ENCODE data around the gene KLHL42. TPM values are rescaled to one million over a fixed set of nuclear protein-coding genes. Genes with fewer than 3 reads are reported as not detected.

KLHL42 gene
- total RNA-seq, 2 donors from 2014 or later, result 17.8 to 21.6 TPM

DNA sequence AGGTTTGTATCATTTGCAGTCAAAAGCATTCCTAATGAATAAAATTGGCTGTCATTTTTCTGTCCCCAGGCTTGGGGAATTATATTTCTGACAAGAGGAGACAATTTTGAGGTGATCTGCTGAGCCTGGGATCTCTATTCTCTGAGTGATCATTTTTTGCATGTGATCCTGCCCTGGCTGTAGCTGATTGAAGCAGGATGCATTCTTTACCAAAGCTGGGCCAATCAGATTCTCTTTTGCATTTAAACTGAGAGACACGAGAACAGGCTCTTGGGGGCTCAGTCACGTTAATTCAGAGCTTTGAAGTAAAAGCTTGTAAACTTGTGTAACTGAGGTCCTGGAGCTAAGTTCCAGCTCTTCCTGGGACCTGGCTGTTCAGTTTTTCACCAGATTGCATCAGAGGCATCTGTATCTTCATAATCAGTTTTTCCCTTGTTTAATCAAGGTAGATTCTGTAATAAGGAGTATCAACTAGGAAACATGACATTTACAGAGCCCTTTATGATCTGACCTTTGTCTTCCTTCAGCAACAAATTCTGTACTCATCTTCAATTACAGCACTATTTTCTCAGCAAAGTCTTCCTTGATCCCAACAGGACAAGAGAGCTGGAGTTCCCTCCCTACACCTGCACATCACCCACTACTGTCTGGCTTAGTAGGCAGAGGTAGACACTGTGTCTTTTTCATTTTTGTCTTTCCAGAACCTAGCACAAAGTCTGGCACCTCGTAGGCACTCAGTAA is 35.0 kb downstream of the KLHL42 start:
- Mint-ChIP-seq H3K4me1 (ENCODE audit: low read depth in 2 of 2) (no peaks in the 10 kb centered on the region), H3K4me3 (no peak overlapping the region), H3K9me3 (no peaks in the 10 kb centered on the region), H3K27me3 (peaks cover 6 to 53% of the 10 kb centered on the region in 2 donors), H3K27ac (no peak overlapping the region), H3K36me3 (no peaks in the 10 kb centered on the region)
- no peak for ATAC-seq
- no peak for DNase-seq (ENCODE audit: low spot score)

DNA sequence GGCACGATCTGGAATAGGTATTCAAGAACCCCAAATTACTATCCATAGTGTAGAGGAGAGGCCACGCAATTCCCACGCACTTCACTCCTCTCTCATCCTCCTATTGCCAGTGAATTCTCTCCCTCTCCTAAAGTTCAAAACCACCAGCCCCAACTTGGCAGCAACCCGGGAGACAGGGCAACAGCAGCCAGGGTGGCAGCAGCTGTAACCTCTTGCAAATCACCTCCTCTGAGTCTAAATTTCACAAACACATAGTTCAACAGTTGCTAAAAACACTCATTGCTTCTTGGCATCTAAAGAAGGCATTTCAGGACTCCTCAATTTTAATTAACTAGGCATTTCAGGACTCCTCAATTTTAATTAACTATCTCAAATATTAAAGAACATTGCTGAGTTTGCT is 37.7 kb downstream of the KLHL42 start:
- H3K4me3 Mint-ChIP-seq, result no peak overlapping the region
- H3K36me3 Mint-ChIP-seq, result no peaks in the 10 kb centered on the region
- H3K9me3 Mint-ChIP-seq, result no peaks in the 10 kb centered on the region
- H3K4me1 Mint-ChIP-seq (ENCODE audit: low read depth in 2 of 2), result peaks cover 5 to 18% of the 10 kb centered on the region in 2 donors
- H3K27ac Mint-ChIP-seq, result no peak overlapping the region
- ATAC-seq, result no peak
- DNase-seq (ENCODE audit: low spot score), result no peak
- H3K27me3 Mint-ChIP-seq, result peaks cover 6 to 32% of the 10 kb centered on the region in 2 donors

DNA sequence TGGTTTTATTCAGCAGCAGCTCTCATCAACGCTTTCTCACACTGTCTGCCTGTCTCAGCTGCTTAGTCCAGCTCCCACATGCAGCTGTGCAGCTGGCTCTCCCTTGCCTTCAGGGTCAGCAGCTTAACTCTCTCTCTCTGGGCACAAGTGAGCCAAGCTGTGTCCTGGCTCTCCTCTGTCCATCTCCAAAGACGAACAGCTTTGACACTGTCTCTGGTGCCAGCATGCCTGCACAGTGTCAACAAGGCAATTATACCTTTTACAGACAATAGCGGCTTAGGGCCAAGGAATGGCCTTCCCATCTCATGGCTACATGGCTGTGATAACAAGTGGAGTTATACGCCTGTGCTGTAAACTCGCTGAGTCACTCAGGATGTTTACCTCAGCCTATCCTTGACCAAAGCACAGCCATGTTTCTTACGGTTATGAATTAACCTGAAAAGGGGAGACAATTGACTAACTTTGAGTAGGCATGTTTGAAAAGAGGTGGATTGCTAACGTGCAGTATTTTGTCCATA is 38.4 kb downstream of the KLHL42 start:
- Mint-ChIP-seq H3K27ac (no peak overlapping the region), H3K4me3 (no peak overlapping the region)
- no peak for ATAC-seq

DNA sequence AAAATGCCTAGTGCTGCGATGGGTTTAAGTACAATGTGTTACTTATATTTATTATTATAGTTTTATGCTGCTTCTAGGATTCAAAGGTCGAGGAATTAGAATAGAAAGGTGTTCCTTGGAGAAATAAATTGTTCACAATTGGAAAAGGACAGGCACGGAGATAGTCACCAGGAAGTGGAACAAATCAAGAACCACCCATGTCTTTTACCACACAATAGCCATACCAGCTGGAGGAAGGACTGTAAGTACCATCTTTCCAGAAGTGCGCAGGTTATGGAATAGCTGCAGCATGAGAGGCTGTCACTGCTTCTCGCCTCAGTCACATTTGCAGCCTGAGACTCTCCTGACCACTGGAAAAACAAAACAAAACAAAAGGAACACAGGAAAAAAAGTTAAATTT is 40.5 kb downstream of the KLHL42 start:
- H3K4me1 Mint-ChIP-seq (ENCODE audit: low read depth in 2 of 2), result peaks cover 5 to 22% of the 10 kb centered on the region in 2 donors
- no peak overlapping the region for H3K27ac Mint-ChIP-seq
- no peaks in the 10 kb centered on the region for H3K36me3 Mint-ChIP-seq
- H3K27me3 Mint-ChIP-seq, result peaks cover 6 to 36% of the 10 kb centered on the region in 2 donors
- ATAC-seq (no peak), DNase-seq (ENCODE audit: low spot score) (no peak)
- H3K4me3 Mint-ChIP-seq, result no peak overlapping the region
- H3K9me3 Mint-ChIP-seq, result no peaks in the 10 kb centered on the region

More for the DNA sequence above, 38.4 kb downstream of the KLHL42 start:
- no peak for DNase-seq (ENCODE audit: low spot score)
- H3K4me1 Mint-ChIP-seq (ENCODE audit: low read depth in 2 of 2), result peaks cover 5 to 22% of the 10 kb centered on the region in 2 donors
- H3K9me3 Mint-ChIP-seq, result no peaks in the 10 kb centered on the region
- no peaks in the 10 kb centered on the region for H3K36me3 Mint-ChIP-seq
- H3K27me3 Mint-ChIP-seq, result peaks cover 6 to 32% of the 10 kb centered on the region in 2 donors

DNA sequence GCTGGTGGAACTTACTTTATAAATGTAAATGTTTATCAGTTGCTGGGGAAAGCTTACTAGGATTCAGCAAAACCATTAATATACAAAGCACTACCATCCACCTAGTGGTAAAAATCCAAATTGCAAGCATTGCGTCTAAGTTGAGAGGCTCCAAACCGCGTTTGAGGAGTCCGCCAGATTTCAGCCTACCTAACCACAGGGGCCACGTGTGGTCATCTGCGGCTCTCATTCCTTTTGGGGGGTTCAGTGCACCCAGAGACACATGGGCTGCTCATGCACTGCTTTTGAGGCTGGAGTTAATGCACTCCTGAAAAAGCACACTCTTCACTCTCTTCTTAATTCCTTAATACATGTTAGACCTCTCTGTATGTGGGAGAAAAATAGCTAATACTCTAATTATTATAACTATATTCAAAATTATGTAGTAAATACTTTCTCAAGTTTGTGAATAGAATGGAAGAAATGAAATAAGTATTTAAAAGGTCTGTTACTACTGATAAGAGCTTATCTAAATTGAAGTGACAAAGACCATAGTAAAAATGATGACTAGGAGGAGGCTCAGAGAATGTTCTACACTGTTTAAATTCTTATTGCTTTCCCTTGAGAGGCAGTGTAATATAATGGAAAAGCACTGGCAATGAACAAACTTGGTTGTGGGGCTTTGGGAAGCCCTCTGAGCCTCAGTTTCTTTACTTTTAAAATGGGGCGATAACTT is 41.4 kb downstream of the KLHL42 start:
- peaks cover 11 to 40% of the 10 kb centered on the region in 2 donors for H3K27me3 Mint-ChIP-seq
- H3K9me3 Mint-ChIP-seq, result no peaks in the 10 kb centered on the region
- no peak for ATAC-seq
- no peaks in the 10 kb centered on the region for H3K36me3 Mint-ChIP-seq
- DNase-seq (ENCODE audit: low spot score), result peak; percentile 63
- peak overlapping the region; percentile 52 for H3K4me3 Mint-ChIP-seq
- H3K27ac Mint-ChIP-seq, result peak overlapping the region in 1 of 2 donors; percentile 77
- peaks cover 5 to 22% of the 10 kb centered on the region in 2 donors for H3K4me1 Mint-ChIP-seq (ENCODE audit: low read depth in 2 of 2)

DNA sequence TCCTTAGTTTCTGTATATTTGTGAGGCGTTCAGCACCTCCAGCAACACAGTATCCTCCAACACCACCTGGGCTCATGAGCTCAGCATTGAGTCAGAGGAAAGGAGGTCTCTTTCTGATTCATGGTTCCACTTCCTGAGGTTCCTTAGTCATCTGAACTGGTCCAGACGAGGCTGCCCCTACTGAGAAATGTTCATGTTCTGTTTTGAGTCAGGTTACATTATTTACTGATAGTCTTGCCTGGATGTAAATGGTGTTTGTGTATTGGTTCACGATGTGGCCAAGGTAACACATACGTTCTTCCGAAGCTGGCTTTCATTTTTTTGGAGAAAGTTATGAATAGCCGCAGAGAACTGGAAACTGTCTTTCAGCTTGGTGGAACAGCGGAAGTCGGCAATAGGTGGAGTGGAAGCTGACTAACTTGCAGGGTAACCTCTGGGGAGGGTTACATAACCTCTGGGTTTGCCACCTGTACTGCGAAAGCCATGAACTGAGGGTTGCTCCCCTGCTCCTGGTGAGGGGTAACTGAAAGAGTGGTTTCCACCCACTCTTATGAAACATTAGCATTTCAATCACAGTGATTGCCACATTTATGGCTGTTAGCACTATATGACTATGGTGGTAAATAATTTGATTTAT is 42.2 kb downstream of the KLHL42 start:
- Mint-ChIP-seq H3K36me3 (no peaks in the 10 kb centered on the region), H3K27ac (peak overlapping the region; percentile 53 to 77), H3K4me3 (peak overlapping the region; percentile 52), H3K9me3 (no peaks in the 10 kb centered on the region), H3K4me1 (ENCODE audit: low read depth in 2 of 2) (peaks cover 5 to 22% of the 10 kb centered on the region in 2 donors), H3K27me3 (peaks cover 10 to 40% of the 10 kb centered on the region in 2 donors)
- DNase-seq (ENCODE audit: low spot score) (peak; percentile 64), ATAC-seq (peak; percentile 90 to 95)

DNA sequence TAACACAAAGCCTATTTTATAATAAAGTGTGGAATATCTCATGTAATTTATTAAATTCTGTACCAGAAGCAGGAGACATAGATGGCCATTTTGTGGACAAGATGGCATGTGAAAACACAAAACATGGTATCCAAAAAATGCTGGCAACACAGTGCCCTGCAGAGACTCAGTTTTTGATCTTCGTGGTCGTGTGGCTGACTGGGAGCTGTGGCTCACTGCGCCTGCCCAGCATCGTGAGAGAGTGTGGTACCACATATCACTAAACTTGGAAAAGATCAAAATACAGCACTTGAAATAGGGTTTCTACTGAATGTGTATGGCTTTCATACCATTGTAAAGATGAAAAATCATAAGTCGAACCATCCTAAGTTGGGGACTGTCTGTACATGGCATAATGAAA is 43.0 kb downstream of the KLHL42 start:
- ATAC-seq (no peak), DNase-seq (ENCODE audit: low spot score) (no peak)
- peaks cover 5 to 22% of the 10 kb centered on the region in 2 donors for H3K4me1 Mint-ChIP-seq (ENCODE audit: low read depth in 2 of 2)
- peak overlapping the region; percentile 52 for H3K4me3 Mint-ChIP-seq
- H3K27me3 Mint-ChIP-seq, result peaks cover 14 to 40% of the 10 kb centered on the region in 2 donors
- H3K27ac Mint-ChIP-seq, result peak overlapping the region in 1 of 2 donors; percentile 77
- no peaks in the 10 kb centered on the region for H3K9me3 Mint-ChIP-seq
- no peaks in the 10 kb centered on the region for H3K36me3 Mint-ChIP-seq

DNA sequence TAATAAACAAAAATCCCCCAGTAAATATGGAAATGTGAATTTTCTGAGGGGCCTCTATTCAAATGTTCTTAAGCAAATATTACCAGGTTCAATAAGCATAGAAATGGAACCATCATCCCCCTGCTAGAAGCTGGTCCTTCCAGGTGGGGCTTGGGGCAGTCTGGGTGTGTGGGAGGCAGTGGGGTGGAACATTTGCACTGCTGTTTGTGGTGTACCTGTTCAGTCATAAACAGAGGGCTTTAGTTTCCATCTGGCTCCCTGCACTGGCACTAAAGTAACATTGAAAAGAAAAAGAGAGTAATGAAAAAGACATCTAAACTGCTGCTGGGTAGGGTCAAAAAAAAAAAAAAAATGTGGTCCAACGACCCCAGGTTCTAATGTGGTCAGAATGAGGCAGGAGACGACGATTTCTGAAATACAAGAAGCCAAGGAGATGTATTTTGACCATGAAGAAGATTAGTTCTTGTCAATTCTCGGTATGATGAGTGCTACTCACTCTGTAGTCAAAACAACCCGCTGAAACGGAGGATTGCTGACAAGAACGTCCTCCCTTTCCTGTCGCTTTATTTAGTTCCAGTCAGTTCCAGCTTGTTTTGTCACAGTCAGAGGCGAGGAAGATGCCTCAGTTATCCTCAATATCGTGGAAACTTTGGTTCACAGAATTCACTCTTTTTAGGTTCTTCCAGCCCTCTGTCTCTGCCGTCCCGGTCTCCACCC is 44.3 kb downstream of the KLHL42 start:
- Mint-ChIP-seq H3K27ac (no peak overlapping the region), H3K4me1 (ENCODE audit: low read depth in 2 of 2) (peaks cover 5 to 22% of the 10 kb centered on the region in 2 donors), H3K9me3 (no peaks in the 10 kb centered on the region), H3K4me3 (no peak overlapping the region), H3K27me3 (peaks cover 15 to 37% of the 10 kb centered on the region in 2 donors), H3K36me3 (no peaks in the 10 kb centered on the region)
- ATAC-seq, result no peak
- no peak for DNase-seq (ENCODE audit: low spot score)

DNA sequence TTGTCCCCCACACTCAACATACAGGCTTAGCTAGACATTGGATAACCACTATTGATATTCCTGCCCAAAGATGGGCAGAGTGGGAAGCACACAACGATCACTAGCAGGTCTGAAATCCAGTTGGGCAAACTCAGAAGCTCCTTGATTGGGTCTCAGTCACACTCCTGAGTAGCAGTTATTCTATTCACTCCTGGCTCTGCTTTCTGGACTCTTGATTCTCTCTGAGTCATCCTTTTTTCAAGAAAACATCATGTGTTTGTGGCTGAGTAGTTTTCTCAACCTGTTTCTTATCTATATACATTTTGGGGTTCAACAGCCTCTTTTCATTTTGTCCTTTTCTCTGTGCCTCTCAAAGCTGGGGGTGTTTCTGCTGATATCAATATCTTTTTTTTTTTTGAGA is 46.0 kb downstream of the KLHL42 start:
- H3K4me3 Mint-ChIP-seq, result no peak overlapping the region
- H3K9me3 Mint-ChIP-seq, result no peaks in the 10 kb centered on the region
- H3K27me3 Mint-ChIP-seq, result peaks cover 20 to 44% of the 10 kb centered on the region in 2 donors
- ATAC-seq (no peak), DNase-seq (ENCODE audit: low spot score) (no peak)
- H3K27ac Mint-ChIP-seq, result no peak overlapping the region
- no peaks in the 10 kb centered on the region for H3K36me3 Mint-ChIP-seq
- peaks cover 5 to 22% of the 10 kb centered on the region in 2 donors for H3K4me1 Mint-ChIP-seq (ENCODE audit: low read depth in 2 of 2)

DNA sequence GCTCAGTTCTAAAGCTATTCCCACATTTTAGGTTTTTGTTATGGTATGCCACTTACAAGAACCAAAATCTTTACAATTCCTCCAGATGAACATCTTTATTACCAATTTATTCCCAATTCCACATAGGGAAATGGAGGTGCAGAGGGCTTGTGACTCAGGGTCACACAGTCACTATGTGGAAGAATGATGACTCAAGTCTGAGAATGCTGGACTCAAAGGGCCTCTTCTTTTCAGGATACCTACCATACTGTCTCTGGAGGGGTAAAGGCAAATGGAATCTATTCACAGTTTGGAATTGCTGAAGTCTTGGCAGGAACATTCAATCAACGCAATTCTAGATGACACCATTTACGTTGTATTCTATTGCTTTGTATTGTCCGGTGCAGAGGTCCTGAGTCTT is 48.2 kb downstream of the KLHL42 start:
- Mint-ChIP-seq H3K4me1 (ENCODE audit: low read depth in 2 of 2) (peaks cover 0 to under 1% of the 10 kb centered on the region in 2 donors), H3K36me3 (no peaks in the 10 kb centered on the region), H3K27ac (no peak overlapping the region), H3K27me3 (peaks cover 30 to 58% of the 10 kb centered on the region in 2 donors), H3K9me3 (no peaks in the 10 kb centered on the region), H3K4me3 (no peak overlapping the region)
- ATAC-seq (no peak), DNase-seq (ENCODE audit: low spot score) (no peak)

DNA sequence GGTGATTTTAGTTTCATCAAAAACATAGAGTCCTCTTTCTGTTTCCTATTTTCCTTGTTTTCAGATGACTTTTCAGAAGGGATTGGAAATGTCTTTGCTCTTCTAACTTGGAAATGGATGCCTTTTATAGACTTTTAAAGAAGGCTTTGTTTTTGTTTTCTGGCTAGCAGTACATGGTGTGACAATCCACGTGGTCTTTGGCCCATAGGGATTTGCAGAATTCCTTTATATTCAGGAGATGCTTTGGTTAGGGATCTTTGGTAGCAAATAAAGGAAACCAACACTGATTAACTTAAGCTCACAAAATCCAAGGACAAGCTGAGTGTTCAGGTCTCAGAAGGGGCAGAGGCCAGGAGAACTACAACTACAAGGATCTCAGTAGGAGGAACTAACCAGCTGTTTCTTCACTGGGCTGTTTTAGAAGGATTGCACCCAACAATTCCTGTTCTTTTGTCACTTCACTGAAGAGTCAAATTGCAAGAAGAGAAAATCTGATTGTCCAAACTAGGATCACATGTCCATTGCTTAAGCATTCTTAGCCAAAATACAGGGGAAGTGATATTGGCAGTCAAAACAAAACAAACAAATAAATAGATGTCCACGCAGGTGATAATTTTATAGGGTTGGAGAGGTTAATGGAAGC is 58.6 kb downstream of the KLHL42 start:
- H3K36me3 Mint-ChIP-seq, result no peaks in the 10 kb centered on the region
- no peaks in the 10 kb centered on the region for H3K9me3 Mint-ChIP-seq
- H3K27ac Mint-ChIP-seq, result no peak overlapping the region
- no peak for DNase-seq (ENCODE audit: low spot score)
- H3K27me3 Mint-ChIP-seq, result peaks cover 3 to 6% of the 10 kb centered on the region in 2 donors
- H3K4me1 Mint-ChIP-seq (ENCODE audit: low read depth in 2 of 2), result no peaks in the 10 kb centered on the region
- no peak for ATAC-seq
- H3K4me3 Mint-ChIP-seq, result no peak overlapping the region

DNA sequence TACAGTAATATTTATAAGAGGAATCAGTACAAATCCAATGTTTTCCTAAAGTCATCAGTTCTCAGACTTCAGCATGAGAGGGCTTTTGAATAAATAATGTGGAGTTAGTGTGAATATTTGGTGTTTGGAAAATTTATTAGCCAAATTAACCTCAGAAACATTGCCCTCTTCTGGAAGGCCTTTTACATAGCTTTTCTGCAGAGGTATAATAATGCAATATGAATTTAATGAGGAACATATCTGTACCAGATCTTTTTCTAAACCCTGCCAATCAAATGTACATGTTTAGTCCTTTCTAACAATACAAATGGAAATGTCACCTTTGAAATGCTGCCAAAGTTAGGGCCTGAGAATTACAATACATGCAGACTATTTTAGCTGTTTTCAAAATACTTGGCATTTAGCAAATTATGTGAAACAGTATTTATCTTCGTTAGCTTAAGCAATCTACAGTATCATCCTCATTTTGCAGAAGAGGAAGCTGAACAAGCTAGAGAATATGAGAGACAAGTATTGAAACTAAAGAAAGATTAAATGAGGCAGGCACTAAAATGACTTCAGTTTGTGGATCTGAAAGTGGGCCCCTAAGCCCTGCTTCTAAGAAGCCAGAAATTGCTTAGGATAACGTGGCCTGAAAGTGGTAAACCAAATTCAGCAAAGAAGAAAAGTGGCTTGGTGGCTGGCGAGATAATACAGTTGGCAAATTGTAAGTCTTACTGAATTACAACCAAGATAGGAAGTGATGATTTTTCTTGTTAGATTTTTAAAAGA is 60.4 kb downstream of the KLHL42 start:
- Mint-ChIP-seq H3K4me1 (ENCODE audit: low read depth in 2 of 2) (no peaks in the 10 kb centered on the region), H3K4me3 (no peak overlapping the region), H3K9me3 (no peaks in the 10 kb centered on the region), H3K36me3 (no peaks in the 10 kb centered on the region), H3K27ac (no peak overlapping the region), H3K27me3 (peaks cover 3 to 6% of the 10 kb centered on the region in 2 donors)
- DNase-seq (ENCODE audit: low spot score) (no peak), ATAC-seq (no peak)
